Measurements from ENCODE around the gene CNTN4.

The CNTN4 gene

GRCh38 chr3:2130726-2131125 lies 32.1 kb downstream of the CNTN4 start:
- Histone ChIP-seq H3K27me3 (replicated peaks) (no peaks in the 10 kb centered on the region), H3K27ac (no peak overlapping the region), H3K36me3 (replicated peaks) (no peaks in the 10 kb centered on the region), H3K4me3 (ENCODE audit: low read depth, low read length) (no peak overlapping the region)
- no peak for DNase-seq
- TF ChIP-seq CTCF (IDR thresholded peaks at IDR 0.05; ENCODE audit: low read depth, low read length, missing control alignments), result no peak
- in situ Hi-C loops (cut with HindIII; ENCODE audit: low pct_ligation_motif_present, low sequenced_read_pairs), result no loop called here

DNA sequence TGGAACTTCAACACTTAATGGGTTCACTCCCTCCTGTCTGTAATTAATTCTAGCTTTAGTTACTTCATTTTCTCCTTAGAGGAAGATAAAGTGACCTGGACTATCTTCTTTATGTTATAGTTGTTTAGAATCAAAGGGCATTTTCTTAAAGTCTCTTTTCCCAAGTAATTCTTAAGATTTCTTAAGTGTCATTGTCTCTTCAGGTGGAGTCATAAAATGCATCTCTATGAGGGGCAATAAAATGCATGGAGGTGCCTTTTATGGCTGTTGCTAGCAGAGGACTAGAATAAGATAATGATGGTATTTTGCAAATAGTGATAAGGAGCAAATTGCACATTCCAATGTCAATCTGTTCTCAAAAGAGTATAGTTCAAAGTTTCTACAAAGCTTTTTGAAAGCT lies 34.5 kb downstream of the CNTN4 start:
- Histone ChIP-seq H3K27ac (no peak overlapping the region), H3K36me3 (replicated peaks) (no peaks in the 10 kb centered on the region)

DNA sequence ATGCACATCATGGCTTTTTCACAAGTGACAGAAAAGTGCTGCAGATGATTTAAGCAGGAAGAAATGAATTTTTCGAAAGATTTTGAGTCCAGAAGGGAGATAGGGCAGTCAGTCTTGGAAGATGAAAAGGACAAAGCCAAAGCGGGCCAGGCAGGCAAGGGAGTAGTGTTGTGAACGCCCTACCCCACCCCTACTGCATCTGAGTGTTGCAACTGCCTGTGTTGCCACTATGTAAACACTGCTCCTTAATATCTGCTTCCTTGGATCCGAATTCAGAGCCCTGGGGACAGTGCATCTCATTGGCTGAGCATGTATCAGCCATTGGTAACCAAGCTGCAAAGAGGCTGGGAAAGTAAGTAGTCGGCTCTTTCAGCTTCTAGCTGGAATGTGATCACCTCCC lies 39.0 kb downstream of the CNTN4 start:
- no peak overlapping the region for H3K4me3 ChIP-seq (ENCODE audit: low read depth, low read length)
- no peaks in the 10 kb centered on the region for H3K27me3 ChIP-seq (replicated peaks)
- TF ChIP-seq CTCF (IDR thresholded peaks at IDR 0.05; ENCODE audit: low read depth, low read length, missing control alignments), result no peak
- no peak overlapping the region for H3K27ac ChIP-seq
- H3K36me3 ChIP-seq (replicated peaks), result no peaks in the 10 kb centered on the region
- DNase-seq, result no peak
- in situ Hi-C loops (cut with HindIII; ENCODE audit: low pct_ligation_motif_present, low sequenced_read_pairs), result no loop called here

More for the DNA sequence above, 34.5 kb downstream of the CNTN4 start:
- TF ChIP-seq CTCF (IDR thresholded peaks at IDR 0.05; ENCODE audit: low read depth, low read length, missing control alignments), result no peak
- H3K4me3 ChIP-seq (ENCODE audit: low read depth, low read length), result no peak overlapping the region
- no peaks in the 10 kb centered on the region for H3K27me3 ChIP-seq (replicated peaks)
- no peak for DNase-seq
- in situ Hi-C loops (cut with HindIII; ENCODE audit: low pct_ligation_motif_present, low sequenced_read_pairs), result no loop called here

DNA sequence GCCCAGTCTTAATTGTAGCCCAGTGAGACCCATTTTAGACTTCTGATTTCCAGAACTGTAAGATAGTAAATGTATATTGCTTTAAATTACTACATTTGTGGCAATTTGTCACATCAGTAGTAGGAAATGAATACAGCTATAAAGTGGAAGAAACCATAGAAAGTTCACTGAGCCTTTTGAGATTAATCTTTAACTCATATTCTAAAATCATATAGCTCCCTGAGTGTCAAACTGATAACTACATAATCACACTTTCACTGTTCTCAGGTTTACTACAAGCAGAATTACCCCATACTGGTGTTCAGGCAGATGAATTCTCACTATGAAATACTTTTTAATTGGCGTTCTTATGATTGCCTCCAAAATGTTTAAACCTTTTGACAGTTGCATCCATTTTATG lies 42.8 kb downstream of the CNTN4 start:
- no peaks in the 10 kb centered on the region for H3K36me3 ChIP-seq (replicated peaks)
- no peak for DNase-seq
- no peak for TF ChIP-seq CTCF (IDR thresholded peaks at IDR 0.05; ENCODE audit: low read depth, low read length, missing control alignments)
- in situ Hi-C loops (cut with HindIII; ENCODE audit: low pct_ligation_motif_present, low sequenced_read_pairs), result no loop called here
- no peaks in the 10 kb centered on the region for H3K27me3 ChIP-seq (replicated peaks)
- no peak overlapping the region for H3K4me3 ChIP-seq (ENCODE audit: low read depth, low read length)
- H3K27ac ChIP-seq, result no peak overlapping the region

DNA sequence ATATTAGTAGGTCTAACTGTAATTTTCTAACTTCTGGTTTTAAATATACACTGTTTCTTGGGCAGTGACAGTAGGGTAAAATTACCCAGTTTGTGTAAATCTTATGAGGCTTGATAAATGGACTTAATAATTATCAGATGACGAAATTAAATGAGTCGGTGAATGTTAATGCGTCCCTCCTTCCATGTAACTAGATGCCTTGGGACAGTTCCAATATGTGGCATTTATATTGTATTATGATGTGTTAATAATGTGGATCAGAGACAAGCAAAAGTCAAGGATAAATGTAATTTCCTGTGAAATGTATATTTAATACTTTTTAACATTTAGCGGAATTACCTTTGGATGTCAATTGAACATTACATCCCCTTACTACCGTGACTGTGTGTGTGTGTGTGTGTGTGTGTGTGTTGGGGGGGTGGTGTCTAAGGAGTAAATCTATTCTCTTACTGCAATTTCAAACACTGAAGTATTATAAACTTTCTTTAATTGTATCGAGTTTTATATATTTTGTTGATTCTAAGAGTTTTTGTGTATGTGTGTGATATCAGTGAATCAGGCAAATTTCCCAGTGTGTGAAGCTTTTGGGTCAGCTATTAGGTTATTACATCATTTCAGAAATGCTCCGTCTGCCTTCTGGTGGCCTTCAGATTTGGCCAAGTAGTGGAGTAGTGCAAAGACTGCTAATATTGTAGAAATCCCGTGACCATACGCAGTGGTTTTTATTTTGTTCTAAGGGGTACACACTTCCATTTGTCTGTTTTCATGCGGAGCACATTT lies 50.1 kb downstream of the CNTN4 start:
- in situ Hi-C loops (cut with HindIII; ENCODE audit: low pct_ligation_motif_present, low sequenced_read_pairs), result no loop called here

More for the DNA sequence above, 50.1 kb downstream of the CNTN4 start:
- Histone ChIP-seq H3K27ac (no peak overlapping the region), H3K27me3 (replicated peaks) (no peaks in the 10 kb centered on the region), H3K36me3 (replicated peaks) (no peaks in the 10 kb centered on the region), H3K4me3 (ENCODE audit: low read depth, low read length) (no peak overlapping the region)
- no peak for DNase-seq
- TF ChIP-seq CTCF (IDR thresholded peaks at IDR 0.05; ENCODE audit: low read depth, low read length, missing control alignments), result no peak

All from brain microvascular endothelial cell (primary cell).